ENCODE measurements around the gene ANO3. TPM values are rescaled to one million over a fixed set of nuclear protein-coding genes. Genes with fewer than 3 reads are reported as not detected.

ANO3 gene
- total RNA-seq, 8 experiments from 2014 or later = 0.11 to 45.4 (median 0.39) TPM

Other genes starting within 250 kb of the ANO3 start
- 1 to 10 TPM in 1 of 8 experiments, under 1 TPM in 4, not detected in 3; 0.14 to 2.6 (median 0.38) TPM for gene MUC15, start 240.1 kb downstream of the ANO3 start, total RNA-seq